ENCODE measurements around the gene FBF1. TPM values are rescaled to one million over a fixed set of nuclear protein-coding genes. Genes with fewer than 3 reads are reported as not detected.

The FBF1 gene
- total and polyA plus RNA-seq, 9 of the 15 experiments (the other 6 are each of a cell fraction or from before 2014, with no cell fraction given) = 0.46 to 14.9 (median 7.5) TPM

GRCh38 chr17:75937652-75938051 is 3.2 kb downstream of the FBF1 start:
- no peaks in the 10 kb centered on the region for H3K36me3 ChIP-seq (ENCODE audit: control insufficient read depth, insufficient read depth, low read length)
- no peaks in the 10 kb centered on the region for H3K9me1 ChIP-seq (ENCODE audit: control insufficient read depth, insufficient read depth, low read length)
- ChIA-PET CTCF (ENCODE audit: low intra/inter-chr PET ratio) (no interaction called here), POLR2A (interaction anchor here (0.6 kb wide), 1 partner anchor 619 kb away, joined by 3 read pairs; no protein-coding TSS in a partner anchor)
- H2AFZ ChIP-seq (ENCODE audit: low read depth, low read length) = no peak overlapping the region
- no peak overlapping the region for H3K4me3 ChIP-seq
- no peak overlapping the region for H3K4me2 ChIP-seq (ENCODE audit: insufficient read depth, low read length)
- FAIRE-seq = no peak
- H3K9ac ChIP-seq (ENCODE audit: insufficient read depth in 1 of 2, low read depth in 2 of 2, low read length in 2 of 2) = no peak overlapping the region
- no peaks in the 10 kb centered on the region for H3K27me3 ChIP-seq (ENCODE audit: control insufficient read depth in 2 of 2, insufficient read depth in 2 of 2, low read length in 2 of 2)
- no peaks in the 10 kb centered on the region for H4K20me1 ChIP-seq (replicated peaks; ENCODE audit: control insufficient read depth, insufficient read depth, low read length)
- ATAC-seq = no peak
- H3K27ac ChIP-seq (ENCODE audit: extremely low read depth, low read depth, low read length) = no peak overlapping the region
- no peak for DNase-seq (ENCODE audit: extremely low read depth in 1 of 4, low spot score in 3 of 4)
- peak; percentile 63; the same call in 1 of the 2 replicates for TF ChIP-seq TFE3 (CRISPR knock-in tag; IDR thresholded peaks at IDR 0.05)
- TF ChIP-seq PKNOX1 (IDR thresholded peaks at IDR 0.05) = no peak
- BruUV-seq (replicated peaks) = no TSS peak
- intact Hi-C loops (cut with micrococcal nuclease) (no loop called here), in situ Hi-C loops (cut with MboI) (no loop called here)
- peaks cover 0 to 13% of the 10 kb centered on the region in 2 experiments; a peak in 3 of 5 replicates for H3K4me1 ChIP-seq (replicated peaks in 1 of 2; ENCODE audit: control insufficient read depth in 2 of 2, insufficient read depth in 2 of 2, low read length in 2 of 2)
- no peaks in the 10 kb centered on the region for H3K9me3 ChIP-seq (replicated peaks; ENCODE audit: control insufficient read depth, insufficient read depth, low read depth, low read length)
- WGBS (ENCODE audit: insufficient coverage, low coverage, missing lambda C conversion rate) = 71% methylated on average over 13 of the region's 13 CpGs
- H3K79me2 ChIP-seq (ENCODE audit: control insufficient read depth, insufficient read depth, low read length) = peaks cover 6% of the 10 kb centered on the region; the same call in 1 of the 3 replicates

- H3K79me2 ChIP-seq (ENCODE audit: control insufficient read depth, insufficient read depth, low read length) = no peaks in the 10 kb centered on the region
- H3K4me3 ChIP-seq = no peak overlapping the region
- no peak overlapping the region for H3K9ac ChIP-seq (ENCODE audit: insufficient read depth in 1 of 2, low read depth in 2 of 2, low read length in 2 of 2)
- no peaks in the 10 kb centered on the region for H3K4me1 ChIP-seq (replicated peaks in 1 of 2; ENCODE audit: control insufficient read depth in 2 of 2, insufficient read depth in 2 of 2, low read length in 2 of 2)
- CTCF ChIA-PET (ENCODE audit: low intra/inter-chr PET ratio) = no interaction called here
- no peak for FAIRE-seq
- intact Hi-C loops (cut with micrococcal nuclease) = no loop called here
- no peak overlapping the region for H3K27ac ChIP-seq (ENCODE audit: extremely low read depth, low read depth, low read length)
- H3K9me3 ChIP-seq (replicated peaks; ENCODE audit: control insufficient read depth, insufficient read depth, low read depth, low read length) = no peaks in the 10 kb centered on the region
- no peaks in the 10 kb centered on the region for H3K9me1 ChIP-seq (ENCODE audit: control insufficient read depth, insufficient read depth, low read length)
- in situ Hi-C loops (cut with MboI) = no loop called here
- H3K27me3 ChIP-seq (ENCODE audit: control insufficient read depth in 2 of 2, insufficient read depth in 2 of 2, low read length in 2 of 2) = no peaks in the 10 kb centered on the region
- POLR2A ChIA-PET = interaction anchor here (0.6 to 1.4 kb wide), 4 partner anchors 14 to 89 kb away, joined by 3 to 4 read pairs (median 3); partner anchors contain the start of gene CDK3
- H3K36me3 ChIP-seq (ENCODE audit: control insufficient read depth, insufficient read depth, low read length) = no peaks in the 10 kb centered on the region
- no peak for ATAC-seq
- no peaks in the 10 kb centered on the region for H4K20me1 ChIP-seq (replicated peaks; ENCODE audit: control insufficient read depth, insufficient read depth, low read length)
- H2AFZ ChIP-seq (ENCODE audit: low read depth, low read length) = no peak overlapping the region
- no peak for DNase-seq (ENCODE audit: extremely low read depth in 1 of 4, low spot score in 3 of 4)
- WGBS (ENCODE audit: insufficient coverage, low coverage, missing lambda C conversion rate) = 54% methylated on average over 4 of the region's 4 CpGs
- no peak overlapping the region for H3K4me2 ChIP-seq (ENCODE audit: insufficient read depth, low read length)
- BruUV-seq (replicated peaks) = no TSS peak
- no peak for TF ChIP-seq ZNF766 (CRISPR knock-in tag; conservative IDR thresholded peaks at IDR 0.05)
- no peak for TF ChIP-seq ESRRA (IDR thresholded peaks at IDR 0.05; ENCODE audit: borderline replicate concordance, low read depth)
- no peak for TF ChIP-seq RBM17 (IDR thresholded peaks at IDR 0.05; ENCODE audit: borderline replicate concordance, low read depth, low read length)
- no peak for TF ChIP-seq NCOR1 (IDR thresholded peaks at IDR 0.05)
- no peak for TF ChIP-seq ZNF589 (CRISPR knock-in tag; IDR thresholded peaks at IDR 0.05; ENCODE audit: low read depth)
- no peak for TF ChIP-seq RAD51 (IDR thresholded peaks at IDR 0.05; ENCODE audit: borderline replicate concordance, low read depth)
- TF ChIP-seq GTF2A2 (tag; IDR thresholded peaks at IDR 0.05) = no peak
- no peak for TF ChIP-seq ZFP91 (CRISPR knock-in tag; IDR thresholded peaks at IDR 0.05)
- TF ChIP-seq FOXP1 (CRISPR knock-in tag; IDR thresholded peaks at IDR 0.05) = no peak
- no peak for TF ChIP-seq SRF (CRISPR knock-in tag; IDR thresholded peaks at IDR 0.05)
These were observed 7.0 kb downstream of the FBF1 start for GRCh38 chr17:75933808-75934207.
